Neural progenitor cell (in vitro differentiated cells): Measurements from ENCODE around the gene DDX4.

Source experiments
- EZH2 ChIP-seq: fragments of 200-600 bp; sonication (generic); IDR thresholded peaks from 2 replicates; pipeline ENCODE4 v1.6.1; 2017; ENCODE audit warnings: antibody characterized with exemption, mild to moderate bottlenecking, moderate library complexity
- EZH2phosphoT487 ChIP-seq: fragments of 200-600 bp; sonication (generic); IDR thresholded peaks from 2 replicates; pipeline ENCODE4 v1.6.1; 2017; ENCODE audit warnings: antibody characterized with exemption
- TF ChIP-seq, protein P1 (sequence below): fragments of 200-600 bp; sonication (generic); IDR thresholded peaks from 2 replicates; pipeline ENCODE4 v1.5.1; 2017; ENCODE audit warnings: antibody characterized with exemption, mild to moderate bottlenecking

DNA sequence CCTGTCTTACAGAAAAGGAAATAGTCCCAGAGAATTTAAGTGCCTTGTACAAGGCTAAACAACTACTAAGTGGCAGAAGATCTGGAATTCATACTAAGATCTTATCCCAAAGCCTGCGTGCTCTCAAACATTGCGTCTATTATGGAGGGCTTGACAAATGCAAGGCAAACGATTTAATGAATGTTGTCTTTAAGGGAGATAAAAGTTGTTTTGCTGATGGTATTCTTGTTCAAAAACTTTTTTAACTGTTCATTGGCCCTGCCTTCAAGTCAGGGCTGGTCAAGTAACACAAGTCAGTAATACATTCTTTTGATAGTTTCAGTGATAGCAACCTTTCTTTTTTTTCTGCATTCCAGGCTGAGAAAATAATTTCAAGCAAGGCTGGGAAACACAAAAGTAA is 24.0 kb upstream of the DDX4 start:
- TF ChIP-seq EZH2 (no peak), EZH2phosphoT487 (no peak)
- TF ChIP-seq, protein P1, sequence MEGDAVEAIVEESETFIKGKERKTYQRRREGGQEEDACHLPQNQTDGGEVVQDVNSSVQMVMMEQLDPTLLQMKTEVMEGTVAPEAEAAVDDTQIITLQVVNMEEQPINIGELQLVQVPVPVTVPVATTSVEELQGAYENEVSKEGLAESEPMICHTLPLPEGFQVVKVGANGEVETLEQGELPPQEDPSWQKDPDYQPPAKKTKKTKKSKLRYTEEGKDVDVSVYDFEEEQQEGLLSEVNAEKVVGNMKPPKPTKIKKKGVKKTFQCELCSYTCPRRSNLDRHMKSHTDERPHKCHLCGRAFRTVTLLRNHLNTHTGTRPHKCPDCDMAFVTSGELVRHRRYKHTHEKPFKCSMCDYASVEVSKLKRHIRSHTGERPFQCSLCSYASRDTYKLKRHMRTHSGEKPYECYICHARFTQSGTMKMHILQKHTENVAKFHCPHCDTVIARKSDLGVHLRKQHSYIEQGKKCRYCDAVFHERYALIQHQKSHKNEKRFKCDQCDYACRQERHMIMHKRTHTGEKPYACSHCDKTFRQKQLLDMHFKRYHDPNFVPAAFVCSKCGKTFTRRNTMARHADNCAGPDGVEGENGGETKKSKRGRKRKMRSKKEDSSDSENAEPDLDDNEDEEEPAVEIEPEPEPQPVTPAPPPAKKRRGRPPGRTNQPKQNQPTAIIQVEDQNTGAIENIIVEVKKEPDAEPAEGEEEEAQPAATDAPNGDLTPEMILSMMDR: no peak
